ENCODE measurements around the gene RGS12.

- no peak for TF ChIP-seq POLR2AphosphoS5 (IDR thresholded peaks at IDR 0.05; ENCODE audit: borderline replicate concordance, low read depth, low read length)
- TF ChIP-seq EZH2 (IDR thresholded peaks at IDR 0.05) = no peak
Measured at GRCh38 chr4:3306450-3306849, 13.6 kb downstream of the RGS12 start.

Measured in SK-N-MC (cell line).